Stomach (tissue), 4 donors: Measurements from ENCODE around the gene PLXNA2.

ENCODE experiments used
- CTCF ChIP-seq, 7 experiments: fragments of 450-650 bp in 4 of 7; fragments of 200-600 bp in 3 of 7; sonication (generic) in 3 of 7; IDR thresholded peaks; one replicate each; pipeline ENCODE4 v1.5.1; 2016 to 2019; ENCODE audit warnings: antibody characterized with exemption in 7 of 7, control low read depth in 2 of 7, mild to moderate bottlenecking in 1 of 7
- EP300 ChIP-seq: sonication (generic); formaldehyde crosslinking; IDR thresholded peaks from one replicate; pipeline ENCODE4 v1.6.1; 2017; ENCODE audit warnings: antibody characterized with exemption
- POLR2A ChIP-seq, 4 donors: fragments of 450-650 bp; IDR thresholded peaks; one replicate each; pipeline ENCODE4 v1.6.1; 2016; ENCODE audit warnings: antibody characterized with exemption in 4 of 4, control low read depth in 2 of 4, mild to moderate bottlenecking in 1 of 4, moderate library complexity in 1 of 4
- POLR2AphosphoS5 ChIP-seq, 3 donors: sonication (generic); formaldehyde crosslinking; IDR thresholded peaks; one replicate each; pipeline ENCODE4 v1.6.1; 2016; ENCODE audit warnings: antibody characterized with exemption in 3 of 3

GRCh38 chr1:208215393-208215792, 28.8 kb downstream of the PLXNA2 start:
- no peak for TF ChIP-seq CTCF (IDR thresholded peaks at IDR 0.05)
- no peak for TF ChIP-seq EP300
- TF ChIP-seq POLR2A (IDR thresholded peaks at IDR 0.05) = no peak
- no peak for TF ChIP-seq POLR2AphosphoS5 (IDR thresholded peaks at IDR 0.05)
